ENCODE measurements around the gene EFCAB10. TPM values are rescaled to one million over a fixed set of nuclear protein-coding genes. Genes with fewer than 3 reads are reported as not detected.
A peak's percentile ranks its signal among the peaks of the same experiment; 100 is the strongest.

Gene EFCAB10
- total RNA-seq, result not detected

- CTCF ChIA-PET, result interaction anchor here (0.7 to 0.8 kb wide), 2 partner anchors 8 to 49 kb away, joined by 3 to 4 read pairs; partner anchors contain the start of gene RINT1
- Mint-ChIP-seq H3K4me3 (peak within 1 kb of the TSS; percentile 72), H3K9me3 (ENCODE audit: insufficient read depth) (no peaks in the 10 kb centered on the region), H3K36me3 (ENCODE audit: low read depth) (no peaks in the 10 kb centered on the region), H3K4me1 (ENCODE audit: low read depth) (peaks cover 11% of the 10 kb centered on the region), H3K27ac (no peak within 1 kb of the TSS), H3K27me3 (ENCODE audit: low read depth) (no peaks in the 10 kb centered on the region)
- ATAC-seq, result peak; percentile 88
- POLR2A ChIA-PET, result interaction anchor here (0.9 kb wide), 1 partner anchor 50 kb away, joined by 3 read pairs; the partner anchor contains the start of gene RINT1
- peak; percentile 69 for DNase-seq
These were observed at the start of gene EFCAB10 for GRCh38 chr7:105581066-105581811. TSS of gene EFCAB10 (minus strand) at chr7:105581493. CDS start at chr7:105581463, 30 bp downstream.

- no peak overlapping the region for H3K4me3 Mint-ChIP-seq
- H3K9me3 Mint-ChIP-seq (ENCODE audit: insufficient read depth), result peaks cover 5% of the 10 kb centered on the region
- H3K27ac Mint-ChIP-seq, result no peak overlapping the region
- DNase-seq (no peak), ATAC-seq (no peak)
- peaks cover 2% of the 10 kb centered on the region for H3K36me3 Mint-ChIP-seq (ENCODE audit: low read depth)
- CTCF ChIA-PET, result no interaction called here
- POLR2A ChIA-PET, result interaction anchor here (0.9 kb wide), 1 partner anchor 63 kb away, joined by 3 read pairs; no protein-coding TSS in a partner anchor
- no peaks in the 10 kb centered on the region for H3K27me3 Mint-ChIP-seq (ENCODE audit: low read depth)
- H3K4me1 Mint-ChIP-seq (ENCODE audit: low read depth), result peaks cover 2% of the 10 kb centered on the region
These were observed 44.7 kb upstream of the EFCAB10 start for GRCh38 chr7:105625986-105626385.

- Mint-ChIP-seq H3K4me1 (ENCODE audit: low read depth) (no peaks in the 10 kb centered on the region), H3K27ac (no peak overlapping the region), H3K27me3 (ENCODE audit: low read depth) (no peaks in the 10 kb centered on the region), H3K4me3 (no peak overlapping the region), H3K9me3 (ENCODE audit: insufficient read depth) (peaks cover 5% of the 10 kb centered on the region), H3K36me3 (ENCODE audit: low read depth) (peaks cover 2% of the 10 kb centered on the region)
- POLR2A ChIA-PET, result no interaction called here
- ATAC-seq (no peak), DNase-seq (no peak)
- CTCF ChIA-PET, result no interaction called here
These were observed 42.6 kb upstream of the EFCAB10 start for GRCh38 chr7:105623906-105624305.

- Mint-ChIP-seq H3K4me3 (no peak overlapping the region), H3K27me3 (ENCODE audit: low read depth) (no peaks in the 10 kb centered on the region), H3K27ac (no peak overlapping the region), H3K9me3 (ENCODE audit: insufficient read depth) (peaks cover 5% of the 10 kb centered on the region), H3K4me1 (ENCODE audit: low read depth) (no peaks in the 10 kb centered on the region), H3K36me3 (ENCODE audit: low read depth) (peaks cover 2% of the 10 kb centered on the region)
- ATAC-seq (no peak), DNase-seq (no peak)
- ChIA-PET CTCF (no interaction called here), POLR2A (no interaction called here)
These were observed 42.1 kb upstream of the EFCAB10 start for GRCh38 chr7:105623378-105623777.

- no peak overlapping the region for H3K4me3 Mint-ChIP-seq
- no peak for DNase-seq
- H3K27me3 Mint-ChIP-seq (ENCODE audit: low read depth), result no peaks in the 10 kb centered on the region
- no peaks in the 10 kb centered on the region for H3K4me1 Mint-ChIP-seq (ENCODE audit: low read depth)
- CTCF ChIA-PET, result no interaction called here
- no peak overlapping the region for H3K27ac Mint-ChIP-seq
- peaks cover 5% of the 10 kb centered on the region for H3K9me3 Mint-ChIP-seq (ENCODE audit: insufficient read depth)
- H3K36me3 Mint-ChIP-seq (ENCODE audit: low read depth), result peaks cover 2% of the 10 kb centered on the region
- POLR2A ChIA-PET, result no interaction called here
- no peak for ATAC-seq
These were observed 40.9 kb upstream of the EFCAB10 start for GRCh38 chr7:105622106-105622731.

GRCh38 chr7:105621617-105622016 is 40.3 kb upstream of the EFCAB10 start:
- H3K9me3 Mint-ChIP-seq (ENCODE audit: insufficient read depth), result peaks cover 3% of the 10 kb centered on the region
- DNase-seq (no peak), ATAC-seq (no peak)
- no peaks in the 10 kb centered on the region for H3K27me3 Mint-ChIP-seq (ENCODE audit: low read depth)
- peaks cover 2% of the 10 kb centered on the region for H3K36me3 Mint-ChIP-seq (ENCODE audit: low read depth)
- H3K4me3 Mint-ChIP-seq, result no peak overlapping the region
- H3K27ac Mint-ChIP-seq, result no peak overlapping the region
- POLR2A ChIA-PET, result no interaction called here
- CTCF ChIA-PET, result no interaction called here
- H3K4me1 Mint-ChIP-seq (ENCODE audit: low read depth), result no peaks in the 10 kb centered on the region

- POLR2A ChIA-PET, result no interaction called here
- H3K27me3 Mint-ChIP-seq (ENCODE audit: low read depth), result no peaks in the 10 kb centered on the region
- CTCF ChIA-PET, result no interaction called here
- H3K4me3 Mint-ChIP-seq, result no peak overlapping the region
- no peak for DNase-seq
- H3K36me3 Mint-ChIP-seq (ENCODE audit: low read depth), result peaks cover 2% of the 10 kb centered on the region
- no peaks in the 10 kb centered on the region for H3K4me1 Mint-ChIP-seq (ENCODE audit: low read depth)
- H3K9me3 Mint-ChIP-seq (ENCODE audit: insufficient read depth), result no peaks in the 10 kb centered on the region
- no peak overlapping the region for H3K27ac Mint-ChIP-seq
- no peak for ATAC-seq
These were observed 39.9 kb upstream of the EFCAB10 start for GRCh38 chr7:105621176-105621575.

- no peak overlapping the region for H3K4me3 Mint-ChIP-seq
- ATAC-seq (no peak), DNase-seq (no peak)
- H3K36me3 Mint-ChIP-seq (ENCODE audit: low read depth), result no peaks in the 10 kb centered on the region
- POLR2A ChIA-PET, result interaction anchor here (0.9 kb wide), 1 partner anchor 87 kb away, joined by 3 read pairs; the partner anchor contains the start of gene RINT1
- CTCF ChIA-PET, result no interaction called here
- H3K27ac Mint-ChIP-seq, result no peak overlapping the region
- H3K4me1 Mint-ChIP-seq (ENCODE audit: low read depth), result no peaks in the 10 kb centered on the region
- no peaks in the 10 kb centered on the region for H3K9me3 Mint-ChIP-seq (ENCODE audit: insufficient read depth)
- no peaks in the 10 kb centered on the region for H3K27me3 Mint-ChIP-seq (ENCODE audit: low read depth)
These were observed 38.3 kb upstream of the EFCAB10 start for GRCh38 chr7:105619590-105619989.

- no peaks in the 10 kb centered on the region for H3K9me3 Mint-ChIP-seq (ENCODE audit: insufficient read depth)
- POLR2A ChIA-PET, result no interaction called here
- no peaks in the 10 kb centered on the region for H3K4me1 Mint-ChIP-seq (ENCODE audit: low read depth)
- H3K27me3 Mint-ChIP-seq (ENCODE audit: low read depth), result no peaks in the 10 kb centered on the region
- CTCF ChIA-PET, result interaction anchor here (1.3 kb wide), 1 partner anchor 423 kb away, joined by 3 read pairs; no protein-coding TSS in a partner anchor
- DNase-seq (no peak), ATAC-seq (no peak)
- no peak overlapping the region for H3K4me3 Mint-ChIP-seq
- H3K27ac Mint-ChIP-seq, result no peak overlapping the region
- no peaks in the 10 kb centered on the region for H3K36me3 Mint-ChIP-seq (ENCODE audit: low read depth)
These were observed 36.7 kb upstream of the EFCAB10 start for GRCh38 chr7:105618016-105618296.

GRCh38 chr7:105617280-105618015 is 36.2 kb upstream of the EFCAB10 start:
- no peak overlapping the region for H3K27ac Mint-ChIP-seq
- H3K4me1 Mint-ChIP-seq (ENCODE audit: low read depth), result no peaks in the 10 kb centered on the region
- no peaks in the 10 kb centered on the region for H3K36me3 Mint-ChIP-seq (ENCODE audit: low read depth)
- CTCF ChIA-PET, result no interaction called here
- H3K27me3 Mint-ChIP-seq (ENCODE audit: low read depth), result no peaks in the 10 kb centered on the region
- DNase-seq (no peak), ATAC-seq (no peak)
- H3K9me3 Mint-ChIP-seq (ENCODE audit: insufficient read depth), result no peaks in the 10 kb centered on the region
- H3K4me3 Mint-ChIP-seq, result no peak overlapping the region
- POLR2A ChIA-PET, result no interaction called here

- no peak overlapping the region for H3K4me3 Mint-ChIP-seq
- no peaks in the 10 kb centered on the region for H3K9me3 Mint-ChIP-seq (ENCODE audit: insufficient read depth)
- no peaks in the 10 kb centered on the region for H3K27me3 Mint-ChIP-seq (ENCODE audit: low read depth)
- CTCF ChIA-PET, result no interaction called here
- DNase-seq, result no peak
- POLR2A ChIA-PET, result no interaction called here
- no peaks in the 10 kb centered on the region for H3K36me3 Mint-ChIP-seq (ENCODE audit: low read depth)
- no peak overlapping the region for H3K27ac Mint-ChIP-seq
- H3K4me1 Mint-ChIP-seq (ENCODE audit: low read depth), result no peaks in the 10 kb centered on the region
- no peak for ATAC-seq
These were observed 33.1 kb upstream of the EFCAB10 start for GRCh38 chr7:105614341-105614840.

Data from activated CD8-positive, alpha-beta T cell treated with anti-CD3 and anti-CD28 coated beads, Interleukin-2, amount 10 ng/mL, durations not matched to agents 7 days and 5 days (primary cell).